Type B pancreatic cell (in vitro differentiated cells): ENCODE measurements around the gene SERPINA1. TPM values are rescaled to one million over a fixed set of nuclear protein-coding genes. Genes with fewer than 3 reads are reported as not detected.

Experiments
- DNase-seq: peaks from one replicate; pipeline ENCODE4 v3.0.0; 2021; ENCODE audit warnings: mixed read lengths; ENCODE audit not compliant: unreplicated experiment; ENCODE audit errors: extremely low spot score
- H3K27ac Mint-ChIP-seq: 2 replicates; pipeline ENCODE4 v1.8.0; 2021; ENCODE audit warnings: mild to moderate bottlenecking, mixed read lengths
- H3K27me3 Mint-ChIP-seq: 2 replicates; pipeline ENCODE4 v1.8.0; 2021; ENCODE audit warnings: mixed read lengths
- H3K36me3 Mint-ChIP-seq: 2 replicates; pipeline ENCODE4 v1.8.0; 2021; ENCODE audit warnings: mixed read lengths
- H3K4me1 Mint-ChIP-seq: one replicate; pipeline ENCODE4 v1.8.0; 2021; ENCODE audit warnings: mixed read lengths; ENCODE audit not compliant: unreplicated experiment
- H3K4me3 Mint-ChIP-seq: 2 replicates; pipeline ENCODE4 v1.8.0; 2021; ENCODE audit warnings: mild to moderate bottlenecking, mixed read lengths
- H3K9me3 Mint-ChIP-seq: 2 replicates; pipeline ENCODE4 v1.8.0; 2021; ENCODE audit warnings: mixed read lengths
- CTCF ChIP-seq: fragments of 200-600 bp; sonication (generic); conservative IDR thresholded peaks from 2 replicates; pipeline ENCODE4 v1.5.0; 2021; ENCODE audit warnings: antibody characterized with exemption, mild to moderate bottlenecking
- total RNA-seq: library from RNA; stranded (reverse); gene quantifications from 2 replicates; pipeline ENCODE4 v1.2.1, GENCODE V29; 2021; ENCODE audit warnings: low replicate concordance

The SERPINA1 gene
- total RNA-seq, 1 donor from 2014 or later: 313 TPM

DNA sequence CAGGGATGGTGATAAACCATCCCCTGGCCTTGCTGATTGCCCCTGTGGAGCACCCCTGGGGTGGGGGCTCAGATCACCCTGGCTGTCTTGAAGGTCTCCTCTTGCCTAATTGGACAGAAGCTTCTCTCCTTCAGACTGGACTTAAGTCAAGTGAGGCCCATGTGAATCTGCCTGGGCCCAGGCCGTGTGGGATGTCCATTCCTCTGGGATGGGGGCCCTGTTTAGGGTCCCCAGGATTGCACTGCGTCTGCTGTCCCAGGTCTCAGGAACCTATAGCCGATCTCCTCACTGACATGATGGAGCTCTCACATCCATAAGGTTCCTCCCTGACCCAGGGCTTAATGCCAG is 20.2 kb downstream of the SERPINA1 start:
- DNase-seq: no peak
- Mint-ChIP-seq H3K36me3 (no peaks in the 10 kb centered on the region), H3K4me1 (no peaks in the 10 kb centered on the region), H3K27me3 (no peaks in the 10 kb centered on the region), H3K27ac (no peak overlapping the region), H3K9me3 (no peaks in the 10 kb centered on the region), H3K4me3 (no peak overlapping the region)
- TF ChIP-seq CTCF: no peak

GRCh38 chr14:94367347-94368242 is 20.8 kb downstream of the SERPINA1 start:
- TF ChIP-seq CTCF: no peak
- Mint-ChIP-seq H3K4me3 (no peak overlapping the region), H3K9me3 (no peaks in the 10 kb centered on the region), H3K27ac (no peak overlapping the region), H3K36me3 (no peaks in the 10 kb centered on the region), H3K27me3 (no peaks in the 10 kb centered on the region), H3K4me1 (no peaks in the 10 kb centered on the region)
- no peak for DNase-seq

DNA sequence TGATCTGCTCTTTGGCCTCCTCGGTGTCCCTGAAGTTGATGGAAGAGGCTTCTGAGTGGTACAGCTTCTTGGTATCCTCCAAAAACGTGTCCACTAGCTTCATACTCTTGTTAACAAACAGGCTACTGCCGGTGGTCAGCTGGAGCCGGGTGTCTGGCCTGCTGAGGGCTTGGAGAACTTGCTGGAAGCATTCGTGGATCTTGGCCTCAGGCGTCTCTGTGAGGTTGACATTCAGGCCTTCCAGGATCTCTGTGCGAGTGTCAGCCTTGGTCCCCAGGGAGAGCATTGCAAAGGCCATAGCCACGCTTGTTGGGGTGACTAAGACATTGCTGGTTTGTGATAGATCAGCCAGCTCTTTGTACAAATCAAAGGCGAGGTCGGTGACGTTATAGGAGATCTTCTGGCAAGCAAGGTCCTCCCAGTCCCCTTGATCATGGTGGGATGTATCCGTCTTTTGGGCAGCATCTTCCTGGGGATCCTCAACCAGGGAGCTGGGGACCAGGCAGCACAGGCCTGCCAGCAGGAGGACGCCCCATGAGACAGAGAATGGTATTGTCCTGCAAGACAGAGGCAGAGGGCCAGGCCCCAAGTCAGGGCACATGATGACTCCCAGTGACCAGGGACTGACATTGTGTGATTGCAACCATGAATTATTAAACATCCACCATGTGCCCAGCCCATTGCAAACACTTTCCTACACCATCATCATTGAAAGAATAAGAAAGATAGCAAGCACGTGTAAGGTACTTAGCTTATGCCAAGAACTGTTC is 22.1 kb downstream of the SERPINA1 start, which contains the start of gene SERPINA2:
TSS of gene SERPINA2 (minus strand) at position 553 of the 770 bp plus-strand sequence.
- TF ChIP-seq CTCF: no peak
- Mint-ChIP-seq H3K4me1 (no peaks in the 10 kb centered on the region), H3K27me3 (no peaks in the 10 kb centered on the region), H3K4me3 (no peak within 1 kb of the TSS), H3K9me3 (no peaks in the 10 kb centered on the region), H3K27ac (no peak within 1 kb of the TSS), H3K36me3 (no peaks in the 10 kb centered on the region)
- DNase-seq: no peak

DNA sequence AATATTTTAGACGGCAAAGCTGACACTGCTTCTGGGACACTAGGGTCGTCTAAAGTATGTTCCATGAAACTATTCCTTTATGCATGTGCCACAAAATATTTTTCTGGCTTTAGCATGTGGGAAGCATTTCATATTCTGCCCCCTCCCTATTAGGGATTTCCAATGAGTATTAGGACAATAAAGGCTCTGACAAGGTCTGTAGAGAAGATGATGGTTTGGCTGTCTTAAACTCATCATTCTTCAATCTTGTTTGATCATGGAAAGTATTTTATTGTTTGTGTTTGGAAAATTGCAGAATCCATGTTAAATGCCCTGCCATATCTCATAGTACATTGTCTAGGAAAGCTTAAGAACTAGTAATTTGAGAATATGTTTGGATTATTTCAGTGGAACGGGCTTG is 22.8 kb downstream of the SERPINA1 start:
- H3K27me3 Mint-ChIP-seq: no peaks in the 10 kb centered on the region
- no peak overlapping the region for H3K27ac Mint-ChIP-seq
- DNase-seq: no peak
- H3K9me3 Mint-ChIP-seq: no peaks in the 10 kb centered on the region
- H3K4me3 Mint-ChIP-seq: no peak overlapping the region
- H3K4me1 Mint-ChIP-seq: no peaks in the 10 kb centered on the region
- TF ChIP-seq CTCF: no peak
- H3K36me3 Mint-ChIP-seq: no peaks in the 10 kb centered on the region

- no peak for DNase-seq
- no peak overlapping the region for H3K27ac Mint-ChIP-seq
- H3K27me3 Mint-ChIP-seq: no peaks in the 10 kb centered on the region
- no peak overlapping the region for H3K4me3 Mint-ChIP-seq
- no peaks in the 10 kb centered on the region for H3K9me3 Mint-ChIP-seq
- H3K36me3 Mint-ChIP-seq: no peaks in the 10 kb centered on the region
- H3K4me1 Mint-ChIP-seq: no peaks in the 10 kb centered on the region
- TF ChIP-seq CTCF: no peak
Observed at GRCh38 chr14:94364964-94365363, 23.4 kb downstream of the SERPINA1 start.
